Thyroid gland (tissue), 4 donors: ENCODE data around the gene ASB4. TPM values are rescaled to one million over a fixed set of nuclear protein-coding genes. Genes with fewer than 3 reads are reported as not detected.

ENCODE experiments used
- DNase-seq, 2 donors: peaks; one replicate each; pipeline ENCODE4 v3.0.0-alpha.2; 2019
- H3K27ac ChIP-seq, 3 donors: fragments of 200-600 bp; sonication (generic); 1 replicate in 2 of 3; 2 replicates in 1 of 3; pipeline ENCODE4 v1.5.1; 2016 to 2019; ENCODE audit warnings: mild to moderate bottlenecking in 1 of 3, moderate library complexity in 1 of 3
- H3K27me3 ChIP-seq: fragments of 200-600 bp; sonication (generic); one replicate; pipeline ENCODE4 v1.5.1; 2019
- H3K36me3 ChIP-seq, 2 donors: fragments of 200-600 bp; sonication (generic); one replicate each; pipeline ENCODE4 v1.5.1; 2016 to 2019
- H3K4me1 ChIP-seq, 2 donors: fragments of 200-600 bp; sonication (generic); one replicate each; pipeline ENCODE4 v1.5.1; 2017 to 2019
- H3K4me3 ChIP-seq, 3 donors: fragments of 200-600 bp; sonication (generic); replicated peaks in 1 of 3; 1 replicate in 2 of 3; 2 replicates in 1 of 3; pipeline ENCODE4 v1.5.1; 2016; ENCODE audit warnings: mild to moderate bottlenecking in 1 of 3
- H3K9me3 ChIP-seq: fragments of 200-600 bp; sonication (generic); one replicate; pipeline ENCODE4 v1.5.1; 2017
- POLR2A ChIP-seq, 2 donors: fragments of 450-650 bp; IDR thresholded peaks; one replicate each; pipeline ENCODE4 v1.6.1; 2017; ENCODE audit warnings: antibody characterized with exemption in 2 of 2, mild to moderate bottlenecking in 2 of 2, moderate library complexity in 1 of 2
- WGBS, 2 donors: methylation state at CpG; one replicate each; pipeline ENCODE4 v1.1.5; 2017; 5-methylcytosine and 5-hydroxymethylcytosine counted together
- intact Hi-C: fragments of 100-400 bp; cut with DNase I; formaldehyde crosslinking; loops from one replicate; pipeline ENCODE4 v1.15.1; 2023
- total RNA-seq, 4 donors: library from RNA; depleted of rRNA; stranded (reverse); fragments of >200 nt; gene quantifications; one replicate each; pipeline ENCODE4 v1.2.3, GENCODE V29; 2016
- TF ChIP-seq, protein P1 (sequence below), 6 experiments: fragments of 200-600 bp in 3 of 6; fragments of 450-650 bp in 3 of 6; sonication (generic) in 3 of 6; IDR thresholded peaks; one replicate each; pipeline ENCODE4 v1.5.1; 2016 to 2019; ENCODE audit warnings: antibody characterized with exemption in 6 of 6, mild to moderate bottlenecking in 2 of 6, inconsistent platforms in 1 of 6, moderate library complexity in 1 of 6

Gene ASB4
- total RNA-seq, 4 donors from 2014 or later, result 0.22 TPM; not detected in 3

DNA sequence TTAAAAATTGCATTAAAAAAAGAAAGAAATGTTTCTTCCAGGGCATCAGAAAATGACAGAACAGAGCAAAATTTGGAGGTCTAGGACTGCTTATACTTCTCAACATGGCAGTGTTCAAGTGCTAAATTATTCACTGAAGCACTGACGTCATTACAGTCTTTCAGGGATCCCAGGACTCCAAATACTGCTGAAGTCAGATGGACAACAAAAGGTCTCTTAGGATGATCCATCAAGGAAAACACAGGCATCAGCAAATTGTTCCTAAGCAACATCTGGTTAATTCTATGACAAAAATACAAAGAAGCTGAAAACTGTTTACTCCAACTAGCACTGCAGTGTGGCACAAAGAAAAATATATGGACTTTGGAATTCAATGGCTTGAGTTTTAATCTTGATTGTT lies 58.4 kb downstream of the ASB4 start:
- no peaks in the 10 kb centered on the region for H3K9me3 ChIP-seq
- no peaks in the 10 kb centered on the region for H3K27me3 ChIP-seq
- no peak overlapping the region for H3K4me3 ChIP-seq
- intact Hi-C loops, result no loop called here
- no peak for TF ChIP-seq POLR2A (IDR thresholded peaks at IDR 0.05)
- TF ChIP-seq, protein P1, sequence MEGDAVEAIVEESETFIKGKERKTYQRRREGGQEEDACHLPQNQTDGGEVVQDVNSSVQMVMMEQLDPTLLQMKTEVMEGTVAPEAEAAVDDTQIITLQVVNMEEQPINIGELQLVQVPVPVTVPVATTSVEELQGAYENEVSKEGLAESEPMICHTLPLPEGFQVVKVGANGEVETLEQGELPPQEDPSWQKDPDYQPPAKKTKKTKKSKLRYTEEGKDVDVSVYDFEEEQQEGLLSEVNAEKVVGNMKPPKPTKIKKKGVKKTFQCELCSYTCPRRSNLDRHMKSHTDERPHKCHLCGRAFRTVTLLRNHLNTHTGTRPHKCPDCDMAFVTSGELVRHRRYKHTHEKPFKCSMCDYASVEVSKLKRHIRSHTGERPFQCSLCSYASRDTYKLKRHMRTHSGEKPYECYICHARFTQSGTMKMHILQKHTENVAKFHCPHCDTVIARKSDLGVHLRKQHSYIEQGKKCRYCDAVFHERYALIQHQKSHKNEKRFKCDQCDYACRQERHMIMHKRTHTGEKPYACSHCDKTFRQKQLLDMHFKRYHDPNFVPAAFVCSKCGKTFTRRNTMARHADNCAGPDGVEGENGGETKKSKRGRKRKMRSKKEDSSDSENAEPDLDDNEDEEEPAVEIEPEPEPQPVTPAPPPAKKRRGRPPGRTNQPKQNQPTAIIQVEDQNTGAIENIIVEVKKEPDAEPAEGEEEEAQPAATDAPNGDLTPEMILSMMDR (IDR thresholded peaks at IDR 0.05), result no peak
- H3K4me1 ChIP-seq, result peaks cover 35 to 43% of the 10 kb centered on the region in 2 donors
- H3K36me3 ChIP-seq, result no peaks in the 10 kb centered on the region
- no peak overlapping the region for H3K27ac ChIP-seq
- 76 to 90% methylated on average over 1 of the region's 1 CpG for WGBS, 2 donors
- no peak for DNase-seq

GRCh38 chr7:95545007-95545615 lies 59.4 kb downstream of the ASB4 start:
- H3K27ac ChIP-seq, result peak overlapping the region; percentile 64 to 98 (median 82)
- intact Hi-C loops, result no loop called here
- no peaks in the 10 kb centered on the region for H3K9me3 ChIP-seq
- 4 to 7% methylated on average over 3 of the region's 3 CpGs for WGBS, 2 donors
- peak; percentile 60 to 62 for DNase-seq
- no peak overlapping the region for H3K4me3 ChIP-seq
- H3K4me1 ChIP-seq, result peaks cover 42 to 51% of the 10 kb centered on the region in 2 donors
- H3K27me3 ChIP-seq, result no peaks in the 10 kb centered on the region
- TF ChIP-seq, protein P1 (IDR thresholded peaks at IDR 0.05), result peak in 5 of 6 experiments; percentile 33 to 92 (median 79)
- peak in 1 of 2 donors; percentile 23 for TF ChIP-seq POLR2A (IDR thresholded peaks at IDR 0.05)
- no peaks in the 10 kb centered on the region for H3K36me3 ChIP-seq

- Histone ChIP-seq H3K36me3 (no peaks in the 10 kb centered on the region), H3K4me3 (no peak overlapping the region), H3K9me3 (no peaks in the 10 kb centered on the region), H3K27me3 (no peaks in the 10 kb centered on the region), H3K4me1 (peaks cover 45 to 55% of the 10 kb centered on the region in 2 donors), H3K27ac (peak overlapping the region; percentile 64 to 98 (median 82))
- WGBS, 2 donors, result 75 to 100% methylated on average over 1 of the region's 1 CpG
- DNase-seq, result no peak
- TF ChIP-seq POLR2A (IDR thresholded peaks at IDR 0.05), result no peak
- TF ChIP-seq, protein P1 (IDR thresholded peaks at IDR 0.05), result no peak
- intact Hi-C loops, result no loop called here
These were observed 59.9 kb downstream of the ASB4 start for GRCh38 chr7:95545673-95546072.

GRCh38 chr7:95546647-95547046 lies 60.9 kb downstream of the ASB4 start:
- TF ChIP-seq, protein P1 (IDR thresholded peaks at IDR 0.05), result no peak
- TF ChIP-seq POLR2A (IDR thresholded peaks at IDR 0.05), result peak in 1 of 2 donors; percentile 31
- WGBS, 2 donors, result 35 to 40% methylated on average over 4 of the region's 4 CpGs
- Histone ChIP-seq H3K9me3 (no peaks in the 10 kb centered on the region), H3K4me3 (no peak overlapping the region), H3K27ac (peak overlapping the region; percentile 38 to 98 (median 82)), H3K27me3 (no peaks in the 10 kb centered on the region), H3K36me3 (no peaks in the 10 kb centered on the region), H3K4me1 (peaks cover 54 to 65% of the 10 kb centered on the region in 2 donors)
- DNase-seq, result peak; percentile 8 to 10
- intact Hi-C loops, result no loop called here
